ENCODE data around the gene AHSA1. TPM values are rescaled to one million over a fixed set of nuclear protein-coding genes. Genes with fewer than 3 reads are reported as not detected.

Gene AHSA1
- total RNA-seq, 1 donor from 2014 or later = 85.7 TPM

DNA sequence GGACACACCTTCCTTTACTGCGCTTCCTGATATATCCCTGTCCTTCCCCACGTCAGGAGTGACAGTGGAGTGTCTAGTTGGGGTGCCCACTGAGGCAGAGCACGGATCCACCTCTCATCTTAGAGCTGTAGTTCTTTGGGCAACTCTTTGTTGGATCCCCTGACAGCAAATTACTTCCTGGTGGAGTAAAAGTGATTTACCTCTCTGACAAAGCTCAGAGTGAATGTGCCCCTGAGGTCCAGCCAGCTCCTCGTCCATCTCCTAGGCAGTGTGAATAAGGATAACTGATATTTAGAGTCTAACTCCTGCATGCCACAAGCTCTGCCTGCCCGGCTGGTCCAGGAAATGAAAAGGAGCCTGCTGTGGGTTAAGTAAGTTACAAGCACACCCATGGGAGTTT lies 16.0 kb downstream of the AHSA1 start:
- H3K36me3 Mint-ChIP-seq (ENCODE audit: low read depth) = peaks cover 7% of the 10 kb centered on the region
- H3K4me1 Mint-ChIP-seq (ENCODE audit: low read depth) = no peaks in the 10 kb centered on the region
- no peak overlapping the region for H3K27ac Mint-ChIP-seq (ENCODE audit: unreplicated experiment)
- TF ChIP-seq, protein P1, sequence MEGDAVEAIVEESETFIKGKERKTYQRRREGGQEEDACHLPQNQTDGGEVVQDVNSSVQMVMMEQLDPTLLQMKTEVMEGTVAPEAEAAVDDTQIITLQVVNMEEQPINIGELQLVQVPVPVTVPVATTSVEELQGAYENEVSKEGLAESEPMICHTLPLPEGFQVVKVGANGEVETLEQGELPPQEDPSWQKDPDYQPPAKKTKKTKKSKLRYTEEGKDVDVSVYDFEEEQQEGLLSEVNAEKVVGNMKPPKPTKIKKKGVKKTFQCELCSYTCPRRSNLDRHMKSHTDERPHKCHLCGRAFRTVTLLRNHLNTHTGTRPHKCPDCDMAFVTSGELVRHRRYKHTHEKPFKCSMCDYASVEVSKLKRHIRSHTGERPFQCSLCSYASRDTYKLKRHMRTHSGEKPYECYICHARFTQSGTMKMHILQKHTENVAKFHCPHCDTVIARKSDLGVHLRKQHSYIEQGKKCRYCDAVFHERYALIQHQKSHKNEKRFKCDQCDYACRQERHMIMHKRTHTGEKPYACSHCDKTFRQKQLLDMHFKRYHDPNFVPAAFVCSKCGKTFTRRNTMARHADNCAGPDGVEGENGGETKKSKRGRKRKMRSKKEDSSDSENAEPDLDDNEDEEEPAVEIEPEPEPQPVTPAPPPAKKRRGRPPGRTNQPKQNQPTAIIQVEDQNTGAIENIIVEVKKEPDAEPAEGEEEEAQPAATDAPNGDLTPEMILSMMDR (IDR thresholded peaks at IDR 0.05) = no peak
- H3K9me3 Mint-ChIP-seq (ENCODE audit: low read depth) = no peaks in the 10 kb centered on the region
- H3K27me3 Mint-ChIP-seq (ENCODE audit: low read depth) = no peaks in the 10 kb centered on the region
- H3K4me3 Mint-ChIP-seq (ENCODE audit: unreplicated experiment) = no peak overlapping the region
- DNase-seq (ENCODE audit: low spot score) = no peak

DNA sequence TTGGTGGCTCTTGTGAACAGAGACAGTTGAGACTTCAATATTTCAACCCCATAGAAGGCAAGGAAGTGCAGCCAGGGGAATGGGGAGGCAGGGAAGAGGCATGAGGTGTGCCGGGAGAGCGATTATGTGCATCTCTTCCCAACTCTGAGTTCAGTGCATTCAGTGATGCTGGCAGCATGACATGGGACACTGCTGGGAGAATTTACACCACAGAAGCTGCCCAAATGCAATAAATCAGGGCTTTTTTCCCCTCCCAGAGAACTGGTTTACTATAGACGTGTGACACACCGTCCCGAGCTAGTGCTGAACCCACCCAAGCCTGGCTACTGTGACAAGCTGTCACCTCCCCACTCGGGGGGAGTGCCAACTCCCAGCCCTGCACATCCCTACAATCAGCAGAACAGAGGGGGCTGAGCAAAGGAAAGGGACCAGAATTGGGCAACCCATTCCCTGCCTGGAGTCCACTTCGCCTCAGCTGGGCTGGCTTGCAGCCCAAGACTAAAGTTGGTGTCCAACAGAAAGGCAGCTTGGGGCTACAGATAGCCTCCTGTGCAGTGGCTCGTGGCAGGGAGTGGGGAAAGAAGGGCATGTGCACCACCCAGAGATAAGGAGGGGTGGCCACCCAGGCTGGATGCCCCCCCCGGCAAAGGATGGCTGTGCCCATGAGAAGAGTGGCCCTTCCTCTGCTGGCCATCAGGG lies 16.7 kb downstream of the AHSA1 start:
- Mint-ChIP-seq H3K9me3 (ENCODE audit: low read depth) (no peaks in the 10 kb centered on the region), H3K27me3 (ENCODE audit: low read depth) (no peaks in the 10 kb centered on the region), H3K4me1 (ENCODE audit: low read depth) (no peaks in the 10 kb centered on the region), H3K4me3 (ENCODE audit: unreplicated experiment) (no peak overlapping the region), H3K36me3 (ENCODE audit: low read depth) (peaks cover 1% of the 10 kb centered on the region), H3K27ac (ENCODE audit: unreplicated experiment) (no peak overlapping the region)
- DNase-seq (ENCODE audit: low spot score) = no peak
- TF ChIP-seq, protein P1 (IDR thresholded peaks at IDR 0.05) = no peak

DNA sequence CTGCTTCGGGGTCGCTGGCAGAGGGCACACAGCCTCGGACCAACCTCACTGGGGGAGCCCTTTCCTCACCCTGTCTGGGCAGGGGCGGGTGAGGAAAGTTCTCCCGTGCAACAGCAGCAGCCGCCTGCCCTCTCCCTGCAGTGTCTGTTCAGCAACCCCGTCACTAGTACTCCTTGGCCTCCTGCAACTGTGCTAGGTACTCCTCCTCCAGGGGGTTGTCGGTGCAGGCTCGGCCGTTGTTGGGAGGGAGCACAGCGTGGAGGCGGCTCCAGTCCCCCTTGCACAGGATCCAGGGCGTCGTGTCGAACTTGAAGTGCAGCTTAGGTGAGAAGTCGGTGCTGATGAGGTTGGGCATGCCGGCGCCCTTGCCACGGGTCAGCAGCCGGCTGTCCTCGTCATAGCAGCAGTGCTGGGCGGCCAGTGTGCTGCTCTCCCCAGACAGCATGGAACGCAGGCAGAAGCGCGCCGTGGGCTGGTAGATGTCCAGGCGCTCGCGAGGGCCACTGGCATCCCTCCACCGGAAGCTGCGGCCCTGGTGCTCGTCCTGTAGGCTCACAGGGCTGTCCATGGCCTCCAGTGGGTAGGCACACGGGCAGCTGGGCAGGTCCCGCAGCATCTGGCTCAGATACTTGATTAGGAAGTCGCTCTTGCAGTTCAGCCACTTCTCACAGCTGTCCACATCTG lies 17.7 kb downstream of the AHSA1 start:
- Mint-ChIP-seq H3K36me3 (ENCODE audit: low read depth) (no peaks in the 10 kb centered on the region), H3K4me1 (ENCODE audit: low read depth) (no peaks in the 10 kb centered on the region), H3K4me3 (ENCODE audit: unreplicated experiment) (no peak overlapping the region), H3K27me3 (ENCODE audit: low read depth) (no peaks in the 10 kb centered on the region), H3K9me3 (ENCODE audit: low read depth) (no peaks in the 10 kb centered on the region), H3K27ac (ENCODE audit: unreplicated experiment) (no peak overlapping the region)
- DNase-seq (ENCODE audit: low spot score) = no peak
- TF ChIP-seq, protein P1 (IDR thresholded peaks at IDR 0.05) = no peak

DNA sequence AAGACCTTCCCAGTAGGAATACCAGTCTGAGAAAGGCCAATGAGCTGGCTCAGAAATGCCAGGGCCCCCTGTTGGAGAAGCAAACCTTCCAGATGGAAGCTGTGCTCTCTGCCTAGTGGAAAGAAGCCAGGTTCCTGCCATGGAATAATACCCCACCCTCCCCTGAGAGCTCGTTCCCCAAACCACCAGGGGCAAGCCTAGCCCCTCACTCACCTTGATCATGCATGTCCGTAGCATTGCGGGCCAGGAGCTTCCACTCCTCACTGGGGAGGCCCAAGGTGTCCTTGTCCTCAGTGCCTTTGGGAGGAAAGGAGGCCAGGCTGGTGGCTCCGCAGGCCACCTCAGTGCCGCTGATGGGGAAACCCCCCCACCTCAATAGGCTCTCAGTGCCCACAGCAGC lies 20.1 kb downstream of the AHSA1 start:
- Mint-ChIP-seq H3K36me3 (ENCODE audit: low read depth) (no peaks in the 10 kb centered on the region), H3K4me1 (ENCODE audit: low read depth) (no peaks in the 10 kb centered on the region), H3K27me3 (ENCODE audit: low read depth) (no peaks in the 10 kb centered on the region), H3K9me3 (ENCODE audit: low read depth) (no peaks in the 10 kb centered on the region), H3K27ac (ENCODE audit: unreplicated experiment) (no peak overlapping the region), H3K4me3 (ENCODE audit: unreplicated experiment) (no peak overlapping the region)
- TF ChIP-seq, protein P1 (IDR thresholded peaks at IDR 0.05) = no peak
- no peak for DNase-seq (ENCODE audit: low spot score)

DNA sequence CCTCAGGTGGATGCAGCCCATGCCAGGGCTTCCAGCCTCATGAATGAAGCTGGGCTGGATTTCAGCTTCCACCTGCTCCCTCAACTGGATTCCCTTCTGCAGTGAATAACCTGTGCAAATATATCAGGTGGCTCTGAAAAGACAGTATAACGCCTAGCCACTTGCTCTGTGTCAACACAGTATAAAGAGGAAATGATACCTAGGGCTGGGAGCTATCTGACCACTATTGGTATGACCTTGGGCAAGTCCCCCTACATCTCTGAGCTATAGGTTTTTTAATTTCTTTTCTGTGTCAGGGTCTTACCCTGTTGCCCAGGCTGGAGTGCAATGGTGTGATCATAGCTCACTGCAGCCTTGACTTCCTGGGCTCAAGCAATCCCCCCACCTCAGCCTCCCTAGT lies 20.9 kb downstream of the AHSA1 start:
- Mint-ChIP-seq H3K36me3 (ENCODE audit: low read depth) (no peaks in the 10 kb centered on the region), H3K4me3 (ENCODE audit: unreplicated experiment) (no peak overlapping the region), H3K27me3 (ENCODE audit: low read depth) (no peaks in the 10 kb centered on the region), H3K4me1 (ENCODE audit: low read depth) (no peaks in the 10 kb centered on the region), H3K9me3 (ENCODE audit: low read depth) (no peaks in the 10 kb centered on the region), H3K27ac (ENCODE audit: unreplicated experiment) (no peak overlapping the region)
- no peak for DNase-seq (ENCODE audit: low spot score)
- TF ChIP-seq, protein P1 (IDR thresholded peaks at IDR 0.05) = no peak
